Measurements from ENCODE around the gene F12.
A peak's percentile ranks its signal among the peaks of the same experiment; 100 is the strongest.

F12 gene

GRCh38 chr5:177365845-177366527 lies 43.4 kb downstream of the F12 start:
- no peak overlapping the region for H3K27ac ChIP-seq (ENCODE audit: low read depth, low read length, poor library complexity, severe bottlenecking)
- H3K4me2 ChIP-seq (ENCODE audit: low read length): no peak overlapping the region
- H3K9me2 ChIP-seq (ENCODE audit: low read depth, low read length): no peaks in the 10 kb centered on the region
- H3K4me1 ChIP-seq (ENCODE audit: insufficient read depth, low read length, severe bottlenecking): peaks cover 49% of the 10 kb centered on the region
- no peak overlapping the region for H3K9ac ChIP-seq (ENCODE audit: low read length)
- H2AFZ ChIP-seq (ENCODE audit: low read length): no peak overlapping the region
- H3K4me3 ChIP-seq (ENCODE audit: low read depth, low read length, poor library complexity, severe bottlenecking): no peak overlapping the region
- H3K79me2 ChIP-seq (ENCODE audit: insufficient read depth, low read length): no peaks in the 10 kb centered on the region
- no peaks in the 10 kb centered on the region for H3K27me3 ChIP-seq (ENCODE audit: insufficient read depth, low read length)
- TF ChIP-seq EZH2 (IDR thresholded peaks at IDR 0.05; ENCODE audit: borderline replicate concordance, low read length): no peak
- TF ChIP-seq CTCF (IDR thresholded peaks at IDR 0.05; ENCODE audit: low read length): no peak
- H3K9me3 ChIP-seq (ENCODE audit: low read length): no peaks in the 10 kb centered on the region
- H3F3A ChIP-seq (ENCODE audit: insufficient read depth, low read length): no peaks in the 10 kb centered on the region
- peaks cover 18% of the 10 kb centered on the region for H3K36me3 ChIP-seq (ENCODE audit: insufficient read depth, low read length)
- no peaks in the 10 kb centered on the region for H4K20me1 ChIP-seq (ENCODE audit: insufficient read depth, low read length)

- H3K4me3 ChIP-seq (ENCODE audit: low read depth, low read length, poor library complexity, severe bottlenecking): no peak overlapping the region
Measured at GRCh38 chr5:177364159-177364962, 45.0 kb downstream of the F12 start.

GRCh38 chr5:177363565-177363964 lies 45.8 kb downstream of the F12 start:
- H3K9me2 ChIP-seq (ENCODE audit: low read depth, low read length): no peaks in the 10 kb centered on the region
- H3K4me3 ChIP-seq (ENCODE audit: low read depth, low read length, poor library complexity, severe bottlenecking): peak overlapping the region; percentile 63
- TF ChIP-seq EZH2 (IDR thresholded peaks at IDR 0.05; ENCODE audit: borderline replicate concordance, low read length) (no peak), CTCF (IDR thresholded peaks at IDR 0.05; ENCODE audit: low read length) (no peak)
- H3K27me3 ChIP-seq (ENCODE audit: insufficient read depth, low read length): no peaks in the 10 kb centered on the region
- H3K4me1 ChIP-seq (ENCODE audit: insufficient read depth, low read length, severe bottlenecking): peaks cover 52% of the 10 kb centered on the region
- peak overlapping the region; percentile 80 for H3K4me2 ChIP-seq (ENCODE audit: low read length)
- no peaks in the 10 kb centered on the region for H4K20me1 ChIP-seq (ENCODE audit: insufficient read depth, low read length)
- H3K27ac ChIP-seq (ENCODE audit: low read depth, low read length, poor library complexity, severe bottlenecking): peak overlapping the region; percentile 29
- no peaks in the 10 kb centered on the region for H3F3A ChIP-seq (ENCODE audit: insufficient read depth, low read length)
- H3K79me2 ChIP-seq (ENCODE audit: insufficient read depth, low read length): no peaks in the 10 kb centered on the region
- peaks cover 12% of the 10 kb centered on the region for H3K36me3 ChIP-seq (ENCODE audit: insufficient read depth, low read length)
- H3K9ac ChIP-seq (ENCODE audit: low read length): peak overlapping the region; percentile 69; the same call in 1 of the 2 replicates
- no peak overlapping the region for H2AFZ ChIP-seq (ENCODE audit: low read length)
- H3K9me3 ChIP-seq (ENCODE audit: low read length): no peaks in the 10 kb centered on the region

More at GRCh38 chr5:177364159-177364962, 45.0 kb downstream of the F12 start:
- Histone ChIP-seq H3K79me2 (ENCODE audit: insufficient read depth, low read length) (no peaks in the 10 kb centered on the region), H3K36me3 (ENCODE audit: insufficient read depth, low read length) (peaks cover 18% of the 10 kb centered on the region), H2AFZ (ENCODE audit: low read length) (no peak overlapping the region), H3F3A (ENCODE audit: insufficient read depth, low read length) (no peaks in the 10 kb centered on the region), H3K27me3 (ENCODE audit: insufficient read depth, low read length) (no peaks in the 10 kb centered on the region), H3K27ac (ENCODE audit: low read depth, low read length, poor library complexity, severe bottlenecking) (no peak overlapping the region), H3K9me2 (ENCODE audit: low read depth, low read length) (no peaks in the 10 kb centered on the region), H3K9me3 (ENCODE audit: low read length) (no peaks in the 10 kb centered on the region), H3K9ac (ENCODE audit: low read length) (no peak overlapping the region), H3K4me1 (ENCODE audit: insufficient read depth, low read length, severe bottlenecking) (peaks cover 49% of the 10 kb centered on the region), H4K20me1 (ENCODE audit: insufficient read depth, low read length) (no peaks in the 10 kb centered on the region), H3K4me2 (ENCODE audit: low read length) (no peak overlapping the region)
- no peak for TF ChIP-seq CTCF (IDR thresholded peaks at IDR 0.05; ENCODE audit: low read length)
- TF ChIP-seq EZH2 (IDR thresholded peaks at IDR 0.05; ENCODE audit: borderline replicate concordance, low read length): no peak

All from OCI-LY1 (cell line).